Stomach (tissue), 4 donors: ENCODE data around the gene USP7.

Experiments used
- CTCF ChIP-seq, 7 experiments: fragments of 450-650 bp in 4 of 7; fragments of 200-600 bp in 3 of 7; sonication (generic) in 3 of 7; IDR thresholded peaks; one replicate each; pipeline ENCODE4 v1.5.1; 2016 to 2019; ENCODE audit warnings: antibody characterized with exemption in 7 of 7, control low read depth in 2 of 7, mild to moderate bottlenecking in 1 of 7
- EP300 ChIP-seq: sonication (generic); formaldehyde crosslinking; IDR thresholded peaks from one replicate; pipeline ENCODE4 v1.6.1; 2017; ENCODE audit warnings: antibody characterized with exemption
- POLR2AphosphoS5 ChIP-seq, 3 donors: sonication (generic); formaldehyde crosslinking; IDR thresholded peaks; one replicate each; pipeline ENCODE4 v1.6.1; 2016; ENCODE audit warnings: antibody characterized with exemption in 3 of 3

- TF ChIP-seq EP300 (no peak), CTCF (IDR thresholded peaks at IDR 0.05) (no peak), POLR2AphosphoS5 (IDR thresholded peaks at IDR 0.05) (no peak)
These were observed 63.4 kb downstream of the USP7 start for GRCh38 chr16:8900343-8900742.
